Omental fat pad (tissue), 4 donors: ENCODE data around the gene LEMD1. TPM values are rescaled to one million over a fixed set of nuclear protein-coding genes. Genes with fewer than 3 reads are reported as not detected.

Experiments
- ATAC-seq: fragments of 150-250 bp; one replicate; pipeline ENCODE4 v1.9.1; 2016; ENCODE audit warnings: mild to moderate bottlenecking, moderate library complexity; ENCODE audit not compliant: low FRiP score
- DNase-seq: peaks from one replicate; pipeline ENCODE4 v3.0.0-alpha.2; 2019; ENCODE audit warnings: low spot score
- total RNA-seq, 4 donors: library from RNA; depleted of rRNA; stranded (reverse); fragments of >200 nt; gene quantifications; one replicate each; pipeline ENCODE4 v1.1.0, GENCODE V29; 2016
- TF ChIP-seq, protein P1 (sequence below), 3 donors: fragments of 450-650 bp; IDR thresholded peaks; one replicate each; pipeline ENCODE4 v1.5.1; 2016 to 2017; ENCODE audit warnings: antibody characterized with exemption in 3 of 3, mild to moderate bottlenecking in 3 of 3, moderate library complexity in 2 of 3

LEMD1 gene, protein sequence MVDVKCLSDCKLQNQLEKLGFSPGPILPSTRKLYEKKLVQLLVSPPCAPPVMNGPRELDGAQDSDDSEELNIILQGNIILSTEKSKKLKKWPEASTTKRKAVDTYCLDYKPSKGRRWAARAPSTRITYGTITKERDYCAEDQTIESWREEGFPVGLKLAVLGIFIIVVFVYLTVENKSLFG
- 1 to 10 TPM in 1 of 4 donors, not detected in 3; 1.7 TPM for total RNA-seq

DNA sequence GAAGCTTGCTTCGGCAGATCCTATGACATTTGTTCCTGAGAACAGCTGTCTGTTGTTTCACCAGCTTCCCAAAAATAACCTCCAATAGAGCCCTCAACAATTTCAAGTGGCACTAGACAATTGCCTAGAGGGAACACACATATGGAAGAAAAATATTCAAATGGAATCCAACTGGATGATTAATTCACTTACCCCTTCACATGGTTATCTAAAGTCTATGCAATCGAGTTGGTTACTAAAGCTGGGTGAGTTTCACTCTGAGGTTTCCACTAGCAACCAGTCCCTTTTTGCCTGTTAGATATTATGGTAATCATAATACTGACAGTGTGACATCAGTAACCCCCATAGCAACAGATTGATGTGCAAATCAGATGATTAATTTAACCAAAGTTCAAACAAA lies at the start of gene LEMD1:
Gene LEMD1 (minus strand): TSS at position 259 of the 400 bp plus-strand sequence. CDS start 1,520 bp downstream, outside the sequence.
- DNase-seq (no peak), ATAC-seq (no peak)
- TF ChIP-seq, protein P1, sequence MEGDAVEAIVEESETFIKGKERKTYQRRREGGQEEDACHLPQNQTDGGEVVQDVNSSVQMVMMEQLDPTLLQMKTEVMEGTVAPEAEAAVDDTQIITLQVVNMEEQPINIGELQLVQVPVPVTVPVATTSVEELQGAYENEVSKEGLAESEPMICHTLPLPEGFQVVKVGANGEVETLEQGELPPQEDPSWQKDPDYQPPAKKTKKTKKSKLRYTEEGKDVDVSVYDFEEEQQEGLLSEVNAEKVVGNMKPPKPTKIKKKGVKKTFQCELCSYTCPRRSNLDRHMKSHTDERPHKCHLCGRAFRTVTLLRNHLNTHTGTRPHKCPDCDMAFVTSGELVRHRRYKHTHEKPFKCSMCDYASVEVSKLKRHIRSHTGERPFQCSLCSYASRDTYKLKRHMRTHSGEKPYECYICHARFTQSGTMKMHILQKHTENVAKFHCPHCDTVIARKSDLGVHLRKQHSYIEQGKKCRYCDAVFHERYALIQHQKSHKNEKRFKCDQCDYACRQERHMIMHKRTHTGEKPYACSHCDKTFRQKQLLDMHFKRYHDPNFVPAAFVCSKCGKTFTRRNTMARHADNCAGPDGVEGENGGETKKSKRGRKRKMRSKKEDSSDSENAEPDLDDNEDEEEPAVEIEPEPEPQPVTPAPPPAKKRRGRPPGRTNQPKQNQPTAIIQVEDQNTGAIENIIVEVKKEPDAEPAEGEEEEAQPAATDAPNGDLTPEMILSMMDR (IDR thresholded peaks at IDR 0.05), result no peak

- DNase-seq, result no peak
- TF ChIP-seq, protein P1 (IDR thresholded peaks at IDR 0.05), result no peak
- no peak for ATAC-seq
Observed at GRCh38 chr1:205470131-205470530, 48.3 kb upstream of the LEMD1 start.

DNA sequence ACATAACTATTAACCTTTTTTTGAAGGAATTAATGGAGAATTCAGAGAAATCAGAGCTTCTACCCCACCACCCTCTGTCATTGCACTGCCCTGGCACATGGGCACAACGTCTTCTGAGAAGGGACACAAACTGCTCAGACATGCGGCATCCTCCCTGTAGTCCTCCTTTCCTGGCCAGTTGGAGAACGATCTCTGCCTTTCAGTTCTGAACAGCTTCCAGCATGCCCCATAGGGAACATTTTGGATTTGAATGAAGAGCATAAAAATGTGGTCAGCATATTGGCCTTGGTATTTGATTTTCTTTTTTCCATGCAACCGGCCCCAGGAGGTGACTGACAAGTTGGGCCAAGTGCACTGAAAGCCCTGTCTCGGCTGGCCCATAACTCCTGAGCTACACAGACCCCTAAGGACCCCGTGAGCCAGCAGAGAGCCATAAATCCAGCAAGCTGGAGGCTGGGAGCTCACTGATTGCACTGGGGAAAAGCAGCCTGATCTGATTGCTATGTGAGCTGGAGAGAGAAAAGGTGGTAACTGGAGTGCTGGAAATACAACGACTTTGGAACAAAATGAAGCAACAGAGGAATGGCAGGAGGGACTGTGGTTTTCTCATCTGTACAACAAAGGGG lies 44.9 kb upstream of the LEMD1 start:
- ATAC-seq, result no peak
- TF ChIP-seq, protein P1 (IDR thresholded peaks at IDR 0.05), result no peak
- DNase-seq, result no peak

DNA sequence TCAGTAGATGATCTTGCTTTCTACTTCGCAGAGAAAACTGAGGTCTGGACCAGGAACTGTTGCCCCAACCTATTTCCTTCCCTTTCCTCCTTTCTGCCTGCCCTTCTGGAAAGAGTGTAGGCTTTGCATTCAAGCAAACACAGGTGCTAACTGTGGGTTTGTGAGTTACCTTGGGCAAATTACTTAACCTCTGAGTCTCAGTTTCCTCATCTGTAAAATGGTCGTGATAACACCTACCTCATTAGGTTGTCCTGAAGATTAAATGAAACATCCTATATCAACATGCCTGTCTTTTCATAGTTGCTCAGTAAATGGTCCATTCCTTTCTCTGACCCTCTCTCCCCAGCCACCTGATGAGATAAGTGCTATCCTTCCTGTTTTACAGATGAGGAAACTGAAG lies 43.5 kb upstream of the LEMD1 start:
- DNase-seq, result no peak
- ATAC-seq, result no peak
- TF ChIP-seq, protein P1 (IDR thresholded peaks at IDR 0.05), result no peak

- no peak for ATAC-seq
- DNase-seq, result no peak
- TF ChIP-seq, protein P1 (IDR thresholded peaks at IDR 0.05), result no peak
Observed at GRCh38 chr1:205458777-205459566, 37.1 kb upstream of the LEMD1 start.

DNA sequence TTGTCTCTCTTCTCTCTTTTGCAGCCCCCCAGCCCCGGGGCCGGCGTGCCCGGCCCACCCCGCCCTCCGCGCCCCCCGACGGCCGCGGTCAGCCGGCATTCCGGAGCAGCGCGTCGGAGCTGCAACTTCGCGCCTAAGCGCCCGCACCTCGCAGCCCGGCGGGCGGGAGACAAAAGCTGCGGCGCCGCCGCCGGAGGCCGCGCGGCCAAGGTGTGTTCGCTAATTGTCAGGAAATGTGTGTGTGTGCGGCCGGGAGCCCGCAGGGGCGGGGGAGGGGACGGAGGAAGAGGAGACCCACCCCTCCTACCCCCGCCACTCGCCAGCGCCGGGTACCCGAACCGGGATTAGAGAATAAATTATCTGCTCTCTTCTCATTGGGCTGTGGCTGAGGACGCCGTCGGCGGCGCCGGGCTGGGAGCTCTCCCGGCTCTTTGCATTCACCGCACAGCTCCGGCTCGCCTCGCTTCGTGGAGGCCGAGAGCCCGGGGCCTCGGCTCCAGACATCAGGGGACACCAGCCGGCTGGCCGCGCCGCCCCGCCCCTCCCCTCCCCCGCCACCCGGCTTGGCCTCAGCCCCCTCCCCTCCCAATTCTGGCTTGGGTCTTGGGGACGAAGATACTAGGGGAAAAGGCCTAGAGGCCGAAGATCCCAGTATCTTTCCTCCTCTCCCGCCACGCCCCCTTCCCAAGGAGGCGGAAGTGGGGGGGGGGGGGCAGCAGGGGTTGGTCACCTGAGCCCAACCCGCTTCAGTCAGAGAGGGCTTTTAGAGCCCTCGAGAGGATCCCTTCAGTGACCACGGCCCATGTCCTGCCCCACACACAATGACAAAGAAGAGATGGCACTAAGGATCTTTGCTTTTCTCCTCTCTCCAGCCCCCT lies 35.3 kb upstream of the LEMD1 start:
- DNase-seq, result no peak
- no peak for ATAC-seq
- TF ChIP-seq, protein P1 (IDR thresholded peaks at IDR 0.05), result no peak
